ENCODE results near the gene ANKRD62.

DNA sequence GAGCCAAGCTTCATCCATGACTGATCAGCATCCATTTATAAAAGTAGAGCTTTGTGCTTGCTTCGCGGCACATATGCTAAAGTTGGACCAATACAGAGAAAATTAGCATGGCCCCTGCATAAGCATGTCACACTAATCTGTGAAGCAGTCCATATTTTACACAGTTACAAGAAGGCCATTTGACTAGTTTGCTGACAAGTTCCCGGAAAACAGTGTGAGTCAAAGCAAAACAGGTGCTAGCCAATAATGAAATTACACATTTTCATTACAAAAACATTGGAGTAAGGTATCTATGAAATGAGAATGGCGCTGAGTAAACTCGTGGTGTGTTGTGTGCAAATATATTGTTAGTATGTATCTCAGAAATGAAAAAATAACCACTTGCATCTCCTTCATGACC, 4.7 kb downstream of the ANKRD62 start:
- TF ChIP-seq, protein P1, sequence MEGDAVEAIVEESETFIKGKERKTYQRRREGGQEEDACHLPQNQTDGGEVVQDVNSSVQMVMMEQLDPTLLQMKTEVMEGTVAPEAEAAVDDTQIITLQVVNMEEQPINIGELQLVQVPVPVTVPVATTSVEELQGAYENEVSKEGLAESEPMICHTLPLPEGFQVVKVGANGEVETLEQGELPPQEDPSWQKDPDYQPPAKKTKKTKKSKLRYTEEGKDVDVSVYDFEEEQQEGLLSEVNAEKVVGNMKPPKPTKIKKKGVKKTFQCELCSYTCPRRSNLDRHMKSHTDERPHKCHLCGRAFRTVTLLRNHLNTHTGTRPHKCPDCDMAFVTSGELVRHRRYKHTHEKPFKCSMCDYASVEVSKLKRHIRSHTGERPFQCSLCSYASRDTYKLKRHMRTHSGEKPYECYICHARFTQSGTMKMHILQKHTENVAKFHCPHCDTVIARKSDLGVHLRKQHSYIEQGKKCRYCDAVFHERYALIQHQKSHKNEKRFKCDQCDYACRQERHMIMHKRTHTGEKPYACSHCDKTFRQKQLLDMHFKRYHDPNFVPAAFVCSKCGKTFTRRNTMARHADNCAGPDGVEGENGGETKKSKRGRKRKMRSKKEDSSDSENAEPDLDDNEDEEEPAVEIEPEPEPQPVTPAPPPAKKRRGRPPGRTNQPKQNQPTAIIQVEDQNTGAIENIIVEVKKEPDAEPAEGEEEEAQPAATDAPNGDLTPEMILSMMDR (IDR thresholded peaks at IDR 0.05; ENCODE audit: low read depth, low read length, missing input control) = no peak
- TF ChIP-seq, protein P2, sequence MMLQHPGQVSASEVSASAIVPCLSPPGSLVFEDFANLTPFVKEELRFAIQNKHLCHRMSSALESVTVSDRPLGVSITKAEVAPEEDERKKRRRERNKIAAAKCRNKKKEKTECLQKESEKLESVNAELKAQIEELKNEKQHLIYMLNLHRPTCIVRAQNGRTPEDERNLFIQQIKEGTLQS (IDR thresholded peaks at IDR 0.05) = no peak
- TF ChIP-seq, protein P3, sequence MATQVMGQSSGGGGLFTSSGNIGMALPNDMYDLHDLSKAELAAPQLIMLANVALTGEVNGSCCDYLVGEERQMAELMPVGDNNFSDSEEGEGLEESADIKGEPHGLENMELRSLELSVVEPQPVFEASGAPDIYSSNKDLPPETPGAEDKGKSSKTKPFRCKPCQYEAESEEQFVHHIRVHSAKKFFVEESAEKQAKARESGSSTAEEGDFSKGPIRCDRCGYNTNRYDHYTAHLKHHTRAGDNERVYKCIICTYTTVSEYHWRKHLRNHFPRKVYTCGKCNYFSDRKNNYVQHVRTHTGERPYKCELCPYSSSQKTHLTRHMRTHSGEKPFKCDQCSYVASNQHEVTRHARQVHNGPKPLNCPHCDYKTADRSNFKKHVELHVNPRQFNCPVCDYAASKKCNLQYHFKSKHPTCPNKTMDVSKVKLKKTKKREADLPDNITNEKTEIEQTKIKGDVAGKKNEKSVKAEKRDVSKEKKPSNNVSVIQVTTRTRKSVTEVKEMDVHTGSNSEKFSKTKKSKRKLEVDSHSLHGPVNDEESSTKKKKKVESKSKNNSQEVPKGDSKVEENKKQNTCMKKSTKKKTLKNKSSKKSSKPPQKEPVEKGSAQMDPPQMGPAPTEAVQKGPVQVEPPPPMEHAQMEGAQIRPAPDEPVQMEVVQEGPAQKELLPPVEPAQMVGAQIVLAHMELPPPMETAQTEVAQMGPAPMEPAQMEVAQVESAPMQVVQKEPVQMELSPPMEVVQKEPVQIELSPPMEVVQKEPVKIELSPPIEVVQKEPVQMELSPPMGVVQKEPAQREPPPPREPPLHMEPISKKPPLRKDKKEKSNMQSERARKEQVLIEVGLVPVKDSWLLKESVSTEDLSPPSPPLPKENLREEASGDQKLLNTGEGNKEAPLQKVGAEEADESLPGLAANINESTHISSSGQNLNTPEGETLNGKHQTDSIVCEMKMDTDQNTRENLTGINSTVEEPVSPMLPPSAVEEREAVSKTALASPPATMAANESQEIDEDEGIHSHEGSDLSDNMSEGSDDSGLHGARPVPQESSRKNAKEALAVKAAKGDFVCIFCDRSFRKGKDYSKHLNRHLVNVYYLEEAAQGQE (IDR thresholded peaks at IDR 0.05) = no peak
- TF ChIP-seq MAX (IDR thresholded peaks at IDR 0.05) = no peak
- no peak for TF ChIP-seq EGR1 (IDR thresholded peaks at IDR 0.05; ENCODE audit: low read depth in 2 of 2)
- no peak for TF ChIP-seq JUND (IDR thresholded peaks at IDR 0.05)
- TF ChIP-seq RAD21 (IDR thresholded peaks at IDR 0.05) = no peak
- TF ChIP-seq GABPA (IDR thresholded peaks at IDR 0.05 in 1 of 2, conservative IDR thresholded peaks at IDR 0.05 in 1 of 2) = no peak
